SK-N-SH treated with all-trans-retinoic acid at 6 μM for 48 hours (cell line): ENCODE measurements around the gene GPHA2.

Experiments
- BACH2 ChIP-seq: fragments of 250-450 bp; sonication (Bioruptor Pico); IDR thresholded peaks from 2 replicates; pipeline ENCODE4 v1.9.0; 2021; ENCODE audit warnings: mild to moderate bottlenecking, borderline replicate concordance
- PATZ1 ChIP-seq: fragments of 250-450 bp; sonication (Bioruptor Pico); IDR thresholded peaks from 2 replicates; pipeline ENCODE4 v1.8.0; 2020; ENCODE audit warnings: mild to moderate bottlenecking, moderate library complexity, borderline replicate concordance

GRCh38 chr11:64903291-64903833, 32.3 kb downstream of the GPHA2 start:
- TF ChIP-seq BACH2 (CRISPR knock-in tag): no peak
- TF ChIP-seq PATZ1 (CRISPR knock-in tag): no peak
